CD4-positive, alpha-beta T cell treated with Interleukin-15 for 4 hours (primary cell): ENCODE measurements around the gene PEX3.
"Not testable (repeated sequence)": the region's sequence is repeated elsewhere in the genome, so short reads cannot be mapped to it uniquely, and the experiment has no call there.

Source experiments
- DNase-seq: peaks from one replicate; pipeline ENCODE4 v3.0.0-alpha.2; 2020; ENCODE audit warnings: low spot score

Gene PEX3

GRCh38 chr6:143447865-143448264 is 2.7 kb upstream of the PEX3 start:
- DNase-seq, result not testable (repeated sequence)

GRCh38 chr6:143449082-143449713 is 1.4 kb upstream of the PEX3 start:
- DNase-seq, result no peak

- peak; percentile 56 for DNase-seq
These were observed 722 bp upstream of the PEX3 start for GRCh38 chr6:143449714-143450452.

- no peak for DNase-seq
These were observed 926 bp downstream of the PEX3 start for GRCh38 chr6:143451531-143451930.

- DNase-seq, result no peak
These were observed 7.2 kb downstream of the PEX3 start for GRCh38 chr6:143457563-143458359.

- DNase-seq, result no peak
These were observed 14.9 kb downstream of the PEX3 start for GRCh38 chr6:143465546-143465945.

- DNase-seq, result no peak
These were observed 17.4 kb downstream of the PEX3 start for GRCh38 chr6:143468026-143468425.

- not testable (repeated sequence) for DNase-seq
These were observed 18.2 kb downstream of the PEX3 start for GRCh38 chr6:143468823-143469222.

GRCh38 chr6:143471822-143472221 is 21.2 kb downstream of the PEX3 start:
- no peak for DNase-seq

GRCh38 chr6:143476545-143476944 is 25.9 kb downstream of the PEX3 start:
- no peak for DNase-seq

GRCh38 chr6:143478479-143479062 is 28.0 kb downstream of the PEX3 start:
- DNase-seq, result no peak

- DNase-seq, result no peak
These were observed 32.0 kb downstream of the PEX3 start for GRCh38 chr6:143482593-143482992.

GRCh38 chr6:143485967-143486366 is 35.4 kb downstream of the PEX3 start:
- DNase-seq, result no peak

GRCh38 chr6:143486752-143487151 is 36.1 kb downstream of the PEX3 start:
- no peak for DNase-seq

GRCh38 chr6:143490244-143490643 is 39.6 kb downstream of the PEX3 start:
- DNase-seq, result no peak

GRCh38 chr6:143490775-143491174 is 40.2 kb downstream of the PEX3 start:
- no peak for DNase-seq

- no peak for DNase-seq
These were observed 46.4 kb downstream of the PEX3 start for GRCh38 chr6:143496974-143497373.

- peak; percentile 9 for DNase-seq
These were observed 47.8 kb downstream of the PEX3 start for GRCh38 chr6:143498428-143498827.

GRCh38 chr6:143501851-143502250 is 51.2 kb downstream of the PEX3 start:
- DNase-seq, result no peak

GRCh38 chr6:143504369-143504768 is 53.8 kb downstream of the PEX3 start:
- DNase-seq, result no peak

GRCh38 chr6:143505111-143505510 is 54.5 kb downstream of the PEX3 start:
- DNase-seq, result no peak

- no peak for DNase-seq
These were observed 54.9 kb downstream of the PEX3 start for GRCh38 chr6:143505537-143505936.

- no peak for DNase-seq
These were observed 55.6 kb downstream of the PEX3 start for GRCh38 chr6:143506199-143506598.
